Bone marrow (tissue), 2 donors: Measurements from ENCODE around the gene SLC35F3.
"Not testable (repeated sequence)": the region's sequence is repeated elsewhere in the genome, so short reads cannot be mapped to it uniquely, and the experiment has no call there.

Experiments used
- DNase-seq, 2 donors: peaks; one replicate each; lab custom pipeline; 2025; lab: John Stamatoyannopoulos, UW

SLC35F3 gene

DNA sequence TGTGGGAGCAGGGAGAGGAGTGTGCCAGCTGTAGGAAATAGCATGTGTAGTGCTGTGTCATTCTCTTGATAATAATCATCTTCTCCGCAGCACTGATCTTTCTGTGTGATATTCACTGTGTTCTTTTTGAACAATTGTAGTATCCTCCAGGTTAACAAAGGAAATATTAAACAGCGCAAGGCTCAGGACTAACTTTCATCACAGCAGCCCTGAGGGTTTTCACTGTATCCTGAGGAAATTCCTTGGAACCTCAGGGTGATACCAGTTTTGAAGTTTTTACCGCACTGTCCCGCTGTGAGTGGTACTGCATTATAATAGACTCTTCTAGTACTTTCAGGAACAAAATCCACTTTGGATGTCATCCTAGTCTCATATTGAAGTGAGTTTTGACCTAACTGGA is 240.4 kb downstream of the SLC35F3 start:
- DNase-seq, result no peak

DNA sequence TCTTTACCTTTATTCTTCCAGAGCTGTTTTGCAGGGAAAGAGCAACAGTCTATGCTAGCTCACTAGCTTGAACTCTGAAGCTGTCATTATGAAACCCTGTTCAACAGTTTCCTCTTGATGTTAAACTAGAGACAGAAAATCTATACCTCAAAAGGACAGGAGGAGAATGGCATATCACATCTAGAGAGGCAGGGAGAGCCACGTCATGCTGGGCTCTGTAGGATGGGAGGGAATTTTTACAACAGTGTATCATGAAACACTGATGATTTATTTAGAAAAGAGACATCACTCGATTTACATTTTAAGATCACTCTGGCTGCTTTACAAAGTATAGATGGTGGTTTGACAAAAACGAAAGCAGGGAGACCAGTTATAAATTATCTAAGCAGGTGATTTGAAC is 243.9 kb downstream of the SLC35F3 start:
- DNase-seq, result no peak

GRCh38 chr1:234148816-234149215 is 244.3 kb downstream of the SLC35F3 start:
- no peak for DNase-seq

DNA sequence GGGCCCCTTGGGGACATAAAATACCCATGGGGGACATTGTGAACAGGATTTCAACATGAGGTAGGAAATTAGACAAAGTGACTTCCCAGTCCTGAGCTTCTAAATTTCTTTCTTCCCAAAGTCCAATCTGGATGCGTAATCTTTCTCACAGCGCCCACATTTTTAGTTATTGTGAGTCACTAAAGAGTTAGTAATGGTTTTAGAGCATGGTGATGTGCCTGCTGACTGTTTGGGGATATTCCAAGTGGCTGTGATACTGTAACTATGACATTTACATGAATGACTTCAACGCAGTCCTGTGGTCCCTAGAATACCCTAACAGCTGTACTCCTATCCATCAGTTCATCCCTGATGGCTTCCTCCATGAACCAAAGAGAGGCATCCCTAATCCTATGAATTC is 244.7 kb downstream of the SLC35F3 start:
- no peak for DNase-seq

- no peak for DNase-seq
These were observed 246.4 kb downstream of the SLC35F3 start for GRCh38 chr1:234150892-234151291.

DNA sequence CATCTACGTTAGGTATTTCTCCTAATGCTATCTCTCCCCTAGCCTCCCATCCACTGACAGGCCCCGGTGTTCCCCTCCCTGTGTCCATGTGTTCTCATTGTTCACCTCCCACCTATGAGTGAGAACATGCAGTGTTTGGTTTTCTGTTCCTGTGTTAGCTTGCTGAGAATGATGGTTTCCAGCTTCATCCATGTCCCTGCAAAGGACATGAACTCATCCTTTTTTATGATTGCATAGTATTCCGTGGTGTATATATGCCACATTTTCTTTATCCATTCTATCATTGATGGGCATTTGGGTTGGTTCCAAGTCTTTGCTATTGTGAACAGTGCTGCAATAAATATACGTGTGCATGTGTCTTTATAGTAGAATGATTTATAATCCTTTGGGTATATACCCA is 247.9 kb downstream of the SLC35F3 start:
- not testable (repeated sequence) for DNase-seq

DNA sequence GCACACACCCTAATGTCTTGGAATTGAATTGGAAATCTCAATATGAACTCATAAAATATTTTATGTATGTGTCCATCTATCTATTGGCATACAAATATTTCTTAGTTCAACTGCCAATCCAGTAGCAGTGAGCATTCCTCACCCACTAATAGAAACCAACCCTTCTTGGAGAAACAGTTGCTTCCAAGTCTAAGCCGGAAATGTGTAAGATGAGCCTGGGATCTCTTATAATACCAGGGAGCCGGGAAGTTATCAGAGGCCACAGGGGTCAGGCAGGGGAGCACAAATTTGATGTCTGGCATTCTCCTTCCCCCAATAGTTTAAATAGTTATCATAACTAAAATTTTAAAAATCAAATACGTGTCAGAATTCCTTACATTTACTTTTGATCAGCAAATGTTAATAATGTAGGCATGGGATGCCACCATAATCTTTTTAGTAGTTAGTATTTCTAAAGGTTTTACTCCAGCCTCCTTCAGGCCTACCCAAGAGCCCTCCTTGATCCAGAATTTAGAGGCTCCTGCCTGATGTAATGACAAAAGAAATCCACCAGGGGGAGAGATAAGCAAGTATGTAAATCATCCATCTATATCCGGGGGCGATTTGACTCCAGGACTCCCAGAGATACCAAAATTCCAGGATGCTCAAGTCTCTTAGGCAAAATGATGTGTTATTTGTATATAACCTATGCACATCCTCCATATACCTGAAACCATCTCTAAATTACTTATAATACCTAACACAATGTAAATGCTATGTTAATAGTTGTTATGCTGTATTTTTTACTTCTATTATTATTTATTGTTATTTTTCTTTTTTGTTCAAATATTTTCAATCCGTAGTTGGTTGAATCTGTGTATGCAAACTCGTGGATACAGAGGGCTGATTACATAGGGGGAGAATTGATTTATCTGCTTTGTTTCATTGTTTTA is 250.1 kb downstream of the SLC35F3 start:
- peak in 1 of 2 donors; percentile 53 for DNase-seq

- DNase-seq, result no peak
These were observed 258.2 kb downstream of the SLC35F3 start for GRCh38 chr1:234162661-234163060.

DNA sequence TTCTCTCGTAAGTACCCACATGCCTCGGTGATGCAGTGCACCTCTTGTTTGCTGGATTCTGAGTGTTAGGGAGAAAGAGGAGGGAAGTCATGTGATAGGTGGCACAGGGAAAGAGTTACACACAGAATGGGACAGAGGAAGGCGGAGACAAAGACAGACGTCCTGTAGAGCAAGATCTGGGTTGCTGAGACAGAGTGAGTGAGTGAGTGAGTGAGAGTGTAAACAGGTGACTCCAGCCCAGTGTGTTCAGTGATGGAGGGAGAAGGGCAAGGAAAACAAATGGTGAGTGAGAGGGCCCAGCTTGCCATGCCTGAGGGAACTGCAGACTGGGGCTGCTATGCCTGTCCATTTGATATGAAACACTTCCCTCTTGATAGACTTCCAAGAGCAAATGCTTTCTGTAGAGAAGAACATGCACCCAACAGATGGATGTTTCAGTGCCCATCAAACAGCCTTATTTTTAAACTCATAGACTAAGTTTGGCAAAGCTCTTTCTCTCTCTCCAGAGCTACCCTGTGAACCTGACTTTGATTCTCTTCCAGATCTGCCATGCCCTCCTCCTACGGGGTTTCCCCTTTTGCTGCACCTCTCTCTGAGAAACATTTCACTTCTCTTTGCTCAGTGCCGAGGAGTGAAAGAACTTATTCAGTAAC is 258.9 kb downstream of the SLC35F3 start:
- DNase-seq, result no peak

DNA sequence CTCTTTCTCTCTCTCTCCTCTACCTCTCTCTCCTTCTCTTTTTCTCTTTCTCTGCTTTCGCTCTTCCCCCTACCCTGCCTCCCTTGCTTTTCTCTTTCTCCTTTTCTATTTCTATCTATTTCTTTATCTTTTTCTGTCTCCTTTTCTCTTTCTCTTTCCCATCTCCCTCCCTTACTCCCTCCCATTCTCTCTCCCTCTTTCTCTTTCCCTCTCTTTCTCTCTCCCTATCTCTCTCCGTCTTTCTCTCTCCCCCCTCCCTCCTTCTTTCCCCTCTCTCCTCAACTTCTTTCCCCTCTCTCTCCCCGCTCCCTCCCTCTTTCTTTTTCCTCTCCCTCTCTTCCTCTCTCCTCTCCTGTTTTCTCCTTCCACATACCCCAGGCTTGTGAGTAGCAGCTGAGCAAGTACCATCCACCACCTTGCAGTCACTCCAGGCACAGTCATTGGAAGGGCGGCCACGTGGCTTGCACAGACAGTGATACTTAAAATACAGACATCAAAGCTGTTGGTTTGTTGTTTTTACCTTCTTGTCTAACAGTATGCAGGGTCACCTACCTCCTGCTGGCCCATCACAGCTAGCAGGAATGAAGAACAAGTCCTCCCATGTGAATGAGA is 259.7 kb downstream of the SLC35F3 start:
- DNase-seq, result no peak

DNA sequence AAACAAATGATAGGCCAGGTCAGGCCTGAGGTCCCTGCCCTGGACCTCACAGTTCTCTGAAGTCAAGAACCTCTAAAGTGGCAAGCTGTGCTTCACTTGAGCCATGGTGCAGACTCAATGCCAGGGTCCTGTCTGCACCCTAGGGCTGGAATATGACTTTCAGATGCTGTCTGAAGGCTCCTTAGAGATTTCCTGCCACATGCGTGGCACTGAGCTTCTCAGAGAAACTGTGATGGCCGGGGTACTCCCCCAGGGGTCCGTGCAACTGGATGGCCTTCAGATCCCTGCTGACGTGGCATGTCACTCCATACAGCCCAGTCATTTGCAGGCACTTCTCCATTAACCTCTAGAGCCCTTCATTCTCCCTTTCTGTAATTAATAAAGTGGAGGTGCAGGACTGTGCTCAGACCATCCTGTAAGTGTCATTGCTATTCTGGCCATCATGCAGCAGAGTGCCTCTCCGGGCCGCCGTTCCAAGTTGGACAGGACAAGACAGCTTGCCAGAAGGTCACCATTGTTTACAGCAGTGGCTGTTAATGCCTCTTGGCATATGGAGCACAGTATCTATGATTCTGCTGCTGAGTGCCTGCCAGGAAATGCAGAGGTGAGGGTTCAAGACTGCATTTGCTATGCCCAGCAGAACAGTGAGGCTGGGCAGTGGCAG is 263.7 kb downstream of the SLC35F3 start:
- no peak for DNase-seq

GRCh38 chr1:234169161-234169849 is 264.8 kb downstream of the SLC35F3 start:
- no peak for DNase-seq

GRCh38 chr1:234170067-234170466 is 265.6 kb downstream of the SLC35F3 start:
- no peak for DNase-seq

GRCh38 chr1:234170622-234171021 is 266.1 kb downstream of the SLC35F3 start:
- no peak for DNase-seq

GRCh38 chr1:234173968-234174367 is 269.5 kb downstream of the SLC35F3 start:
- no peak for DNase-seq

DNA sequence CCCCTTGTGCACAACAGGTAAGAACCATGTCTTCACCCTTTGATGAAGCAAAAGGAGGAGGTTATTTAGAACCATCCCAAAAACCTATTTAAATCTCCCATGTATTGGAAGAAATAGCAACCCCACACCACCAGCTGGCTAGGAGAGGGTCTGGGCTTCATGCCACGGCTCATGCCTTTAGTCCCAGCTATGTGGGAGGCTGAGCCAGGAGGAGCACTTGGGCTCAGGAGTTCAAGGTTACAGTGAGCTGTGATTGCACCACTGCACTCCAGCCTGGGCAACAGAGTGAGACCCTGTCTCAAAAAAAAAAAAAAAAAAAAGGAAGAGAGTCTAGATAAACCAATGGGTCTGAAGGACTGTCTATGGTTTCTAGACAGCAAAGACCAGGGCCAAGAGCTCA is 270.9 kb downstream of the SLC35F3 start:
- DNase-seq, result no peak

GRCh38 chr1:234176000-234176399 is 271.5 kb downstream of the SLC35F3 start:
- DNase-seq, result no peak

- not testable (repeated sequence) for DNase-seq
These were observed 272.4 kb downstream of the SLC35F3 start for GRCh38 chr1:234176847-234177246.

DNA sequence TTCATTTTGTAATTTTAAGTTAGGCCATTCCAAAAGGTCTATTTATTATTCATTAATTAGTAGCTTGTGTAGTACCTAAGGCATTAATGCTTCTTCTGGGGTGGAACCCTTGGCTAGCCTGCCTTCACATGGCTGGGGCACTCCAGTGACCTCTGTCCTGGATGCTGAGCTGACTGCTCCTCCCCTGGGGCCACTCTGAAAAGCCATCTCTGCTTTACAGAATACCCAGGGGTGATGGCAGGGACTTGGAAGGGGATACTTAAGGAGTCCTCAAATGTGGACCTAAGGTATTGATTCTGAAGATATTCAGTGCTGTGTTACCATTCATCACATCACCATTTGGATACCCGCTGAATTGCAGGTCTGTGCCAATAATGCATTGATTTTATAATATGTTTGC is 281.0 kb downstream of the SLC35F3 start:
- no peak for DNase-seq

DNA sequence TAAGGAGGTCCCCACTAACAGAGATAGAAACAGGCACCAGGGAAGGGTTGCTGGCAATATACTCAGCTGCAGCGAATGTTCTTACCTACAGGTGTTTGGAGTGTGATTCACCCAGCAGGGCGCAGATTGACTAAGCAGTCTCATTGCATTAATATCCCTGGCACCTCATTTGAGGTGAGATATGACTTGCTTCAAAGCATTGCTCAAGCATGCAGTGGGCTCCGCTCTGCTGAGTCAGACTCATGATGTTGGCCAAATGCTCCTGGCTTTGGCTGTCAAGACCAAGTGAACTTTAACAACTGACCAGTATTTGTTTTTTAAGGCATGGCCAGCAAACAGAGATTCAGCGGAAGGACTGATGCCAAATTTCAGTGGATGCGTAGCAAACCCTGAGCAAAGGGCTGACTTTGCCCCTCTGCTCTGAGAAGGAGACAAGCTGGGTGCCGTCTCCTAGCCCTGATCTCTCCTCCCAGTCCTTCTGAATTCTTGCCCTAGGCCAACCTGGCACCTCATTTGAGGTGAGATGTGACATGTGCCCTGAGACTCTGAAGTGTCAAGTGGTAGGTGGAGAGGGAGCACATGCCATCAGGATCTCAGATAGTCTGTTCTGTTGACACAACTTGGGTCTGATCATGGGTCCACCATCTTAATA is 281.7 kb downstream of the SLC35F3 start:
- DNase-seq, result no peak

DNA sequence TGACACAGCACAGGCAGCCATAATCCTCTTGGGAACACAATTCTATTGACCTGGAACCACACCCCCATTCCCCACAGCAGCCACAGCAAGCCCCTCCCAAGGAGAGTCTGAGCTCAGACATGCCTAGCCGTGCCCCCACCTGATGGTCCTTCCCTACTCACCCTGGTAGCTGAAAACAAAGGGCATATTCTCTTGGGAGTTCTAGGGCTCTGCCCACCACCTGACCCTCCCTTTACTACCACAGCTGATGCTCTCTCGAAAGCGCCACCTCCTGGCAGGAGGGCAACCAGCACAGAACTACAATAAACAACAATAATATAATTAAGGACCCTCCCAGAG is 283.9 kb downstream of the SLC35F3 start:
- DNase-seq, result no peak
